Measurements from ENCODE around the gene MITF. TPM values are rescaled to one million over a fixed set of nuclear protein-coding genes. Genes with fewer than 3 reads are reported as not detected.

Gene MITF
- total RNA-seq, 2 donors from 2014 or later = 0.32 to 0.46 TPM

DNA sequence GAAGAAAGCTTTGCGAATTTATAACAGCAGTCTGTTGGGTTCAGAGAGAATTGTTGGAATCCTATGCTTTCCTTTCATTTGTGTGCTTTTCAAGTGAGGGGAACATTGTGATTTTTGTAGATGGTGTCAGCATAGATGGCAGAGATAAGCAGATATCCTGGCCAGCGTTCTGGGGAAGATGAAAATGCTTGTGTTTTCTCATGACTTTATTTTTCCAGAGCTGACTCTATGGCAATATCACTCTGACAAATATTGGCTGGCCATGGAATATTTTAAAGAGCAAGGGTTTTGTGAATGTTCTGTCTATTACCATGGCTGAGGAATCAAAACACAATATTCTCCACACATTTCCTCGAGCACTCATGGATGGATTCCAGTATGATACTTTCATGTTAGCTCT, 108.8 kb downstream of the MITF start:
- Mint-ChIP-seq H3K9me3 (no peaks in the 10 kb centered on the region), H3K36me3 (ENCODE audit: insufficient read depth in 2 of 2) (no peaks in the 10 kb centered on the region), H3K4me3 (no peak overlapping the region), H3K4me1 (ENCODE audit: low read depth) (no peaks in the 10 kb centered on the region), H3K27ac (no peak overlapping the region), H3K27me3 (ENCODE audit: low read depth) (no peaks in the 10 kb centered on the region)
- DNase-seq (no peak), ATAC-seq (replicated peaks in 1 of 2) (no peak)

DNA sequence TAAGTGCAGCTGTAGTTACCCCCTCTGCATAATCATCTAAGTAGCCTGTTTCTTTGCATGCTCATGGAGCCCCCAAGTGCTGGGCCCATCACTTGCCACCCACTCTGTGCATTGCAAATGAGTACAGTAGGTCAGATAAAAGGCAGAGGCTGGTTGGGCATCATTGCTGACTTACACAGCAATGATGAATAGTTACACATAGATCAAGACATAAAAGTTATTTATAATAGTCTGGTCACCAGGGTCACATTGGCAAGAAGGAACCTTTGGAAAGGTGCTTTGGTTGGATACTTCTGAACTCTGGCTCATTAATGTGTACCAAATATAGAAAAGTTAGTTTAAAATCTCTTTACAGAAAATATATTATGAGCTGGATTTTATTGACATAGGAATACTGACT, 111.6 kb downstream of the MITF start:
- no peaks in the 10 kb centered on the region for H3K4me1 Mint-ChIP-seq (ENCODE audit: low read depth)
- H3K36me3 Mint-ChIP-seq (ENCODE audit: insufficient read depth in 2 of 2) = no peaks in the 10 kb centered on the region
- no peaks in the 10 kb centered on the region for H3K9me3 Mint-ChIP-seq
- no peak overlapping the region for H3K4me3 Mint-ChIP-seq
- no peak for ATAC-seq (replicated peaks in 1 of 2)
- H3K27ac Mint-ChIP-seq = no peak overlapping the region
- H3K27me3 Mint-ChIP-seq (ENCODE audit: low read depth) = no peaks in the 10 kb centered on the region
- no peak for DNase-seq

DNA sequence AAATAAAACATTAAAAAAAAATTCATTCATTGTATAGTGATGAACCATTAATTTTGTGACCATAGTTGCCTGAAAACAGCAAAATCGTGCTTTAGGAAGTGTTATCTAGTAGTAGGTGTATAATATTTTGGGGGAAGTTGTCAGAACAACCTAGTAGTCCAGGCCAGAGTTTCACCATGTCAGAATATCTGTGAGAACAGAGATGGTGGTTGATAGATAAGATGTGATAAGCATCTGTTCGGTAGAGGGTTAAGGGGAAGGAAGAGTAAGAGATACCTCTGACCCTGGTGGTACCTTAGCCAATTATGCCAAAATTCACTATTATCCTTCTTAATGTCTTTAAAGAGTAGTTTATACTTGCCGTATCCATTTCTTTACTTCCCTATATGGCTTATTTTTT, 113.8 kb downstream of the MITF start:
- Mint-ChIP-seq H3K4me3 (no peak overlapping the region), H3K27me3 (ENCODE audit: low read depth) (no peaks in the 10 kb centered on the region), H3K9me3 (no peaks in the 10 kb centered on the region), H3K27ac (no peak overlapping the region), H3K36me3 (ENCODE audit: insufficient read depth in 2 of 2) (no peaks in the 10 kb centered on the region), H3K4me1 (ENCODE audit: low read depth) (no peaks in the 10 kb centered on the region)
- no peak for ATAC-seq (replicated peaks in 1 of 2)
- no peak for DNase-seq

DNA sequence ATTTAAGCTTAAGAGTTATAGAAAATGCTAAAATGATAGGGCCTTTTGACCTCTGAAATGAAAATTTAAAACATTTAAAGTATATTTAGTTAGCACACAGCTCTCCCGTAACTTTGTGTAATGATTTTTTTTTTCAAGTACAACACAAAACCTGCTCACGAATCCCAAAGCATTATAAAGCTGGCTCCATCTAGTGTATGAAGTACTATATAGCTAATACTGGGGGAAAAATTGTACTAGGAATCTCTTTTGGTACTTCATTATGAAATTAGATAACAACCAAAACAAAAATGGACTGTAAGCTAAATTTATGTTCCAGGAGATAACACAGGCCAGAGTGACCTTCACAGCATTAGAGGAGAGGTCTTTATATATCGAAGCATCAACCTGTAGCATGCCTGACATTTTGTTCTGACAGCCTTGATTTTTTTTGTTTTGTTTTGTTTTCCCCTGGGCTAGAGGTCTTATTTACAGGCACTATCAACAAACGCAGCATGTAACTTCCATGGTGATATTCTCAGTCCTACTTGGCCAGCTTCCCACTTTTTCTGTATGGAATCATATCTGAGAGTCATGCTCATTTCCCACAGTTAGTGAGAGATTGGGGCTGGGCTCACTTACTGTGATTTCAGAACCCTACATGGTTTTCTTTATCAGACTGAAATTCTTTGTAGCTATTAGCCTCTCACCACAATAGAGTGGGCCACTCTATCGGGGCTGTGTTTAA, 116.3 kb downstream of the MITF start:
- Mint-ChIP-seq H3K4me3 (no peak overlapping the region), H3K27me3 (ENCODE audit: low read depth) (no peaks in the 10 kb centered on the region), H3K9me3 (no peaks in the 10 kb centered on the region), H3K36me3 (ENCODE audit: insufficient read depth in 2 of 2) (no peaks in the 10 kb centered on the region), H3K4me1 (ENCODE audit: low read depth) (no peaks in the 10 kb centered on the region), H3K27ac (no peak overlapping the region)
- ATAC-seq (replicated peaks in 1 of 2) (no peak), DNase-seq (no peak)

DNA sequence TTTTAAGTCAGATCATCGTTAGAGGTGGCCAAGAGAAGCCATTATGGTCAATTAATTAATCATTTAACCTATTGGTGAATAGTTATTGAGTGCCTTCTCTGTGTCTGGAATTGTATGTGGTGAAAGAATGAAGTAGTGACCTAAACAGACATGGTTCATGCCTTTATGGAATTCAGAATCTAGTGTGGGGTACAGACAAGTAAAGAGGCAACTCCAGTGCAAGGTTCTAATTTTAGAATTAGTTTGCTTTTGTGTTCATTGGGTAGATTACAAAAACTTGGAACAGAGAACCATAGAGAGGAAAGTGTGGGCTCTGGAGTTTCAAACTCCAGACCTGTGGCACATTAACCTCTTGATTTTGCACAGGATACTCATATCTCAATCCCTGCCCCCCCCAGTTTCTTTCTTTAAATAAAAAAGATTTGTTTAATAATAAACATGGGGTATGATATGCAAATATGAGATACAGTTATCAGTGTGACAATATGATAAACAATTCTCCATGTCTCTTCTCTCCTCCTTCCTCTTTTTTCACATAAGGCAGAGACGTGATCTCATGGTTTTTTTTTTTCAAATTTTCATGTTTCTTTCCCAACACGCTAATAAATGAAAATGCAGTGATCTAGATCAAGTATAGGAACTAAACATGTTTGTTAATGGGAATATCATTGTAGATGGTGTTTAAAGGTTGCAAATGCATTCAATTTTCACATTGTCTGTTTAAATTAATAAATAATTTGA, 117.9 kb downstream of the MITF start:
- H3K4me3 Mint-ChIP-seq = no peak overlapping the region
- DNase-seq (no peak), ATAC-seq (replicated peaks in 1 of 2) (no peak)
- no peaks in the 10 kb centered on the region for H3K4me1 Mint-ChIP-seq (ENCODE audit: low read depth)
- no peaks in the 10 kb centered on the region for H3K27me3 Mint-ChIP-seq (ENCODE audit: low read depth)
- no peaks in the 10 kb centered on the region for H3K9me3 Mint-ChIP-seq
- no peaks in the 10 kb centered on the region for H3K36me3 Mint-ChIP-seq (ENCODE audit: insufficient read depth in 2 of 2)
- no peak overlapping the region for H3K27ac Mint-ChIP-seq

DNA sequence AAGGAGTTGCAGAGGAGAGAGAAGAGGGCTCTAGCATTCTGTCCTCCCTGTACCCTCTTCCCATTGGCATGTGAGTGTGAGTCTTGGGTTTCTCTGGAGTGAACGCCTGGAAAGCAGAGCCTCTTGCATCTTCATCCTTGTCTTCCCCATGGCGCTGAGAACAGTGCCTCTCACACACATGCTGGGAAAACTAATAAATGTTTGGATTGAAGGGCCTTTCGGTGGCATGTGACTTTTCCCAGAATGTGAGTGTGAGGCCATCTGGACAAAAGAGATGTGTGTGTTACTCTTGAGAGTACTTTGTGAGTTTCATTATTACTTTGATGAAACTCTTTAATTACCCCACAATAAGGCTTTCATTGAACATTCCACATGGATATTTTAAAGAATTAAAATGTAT, 122.3 kb downstream of the MITF start:
- no peaks in the 10 kb centered on the region for H3K4me1 Mint-ChIP-seq (ENCODE audit: low read depth)
- no peak overlapping the region for H3K4me3 Mint-ChIP-seq
- no peak for DNase-seq
- H3K36me3 Mint-ChIP-seq (ENCODE audit: insufficient read depth in 2 of 2) = no peaks in the 10 kb centered on the region
- no peaks in the 10 kb centered on the region for H3K9me3 Mint-ChIP-seq
- no peaks in the 10 kb centered on the region for H3K27me3 Mint-ChIP-seq (ENCODE audit: low read depth)
- no peak for ATAC-seq (replicated peaks in 1 of 2)
- no peak overlapping the region for H3K27ac Mint-ChIP-seq

DNA sequence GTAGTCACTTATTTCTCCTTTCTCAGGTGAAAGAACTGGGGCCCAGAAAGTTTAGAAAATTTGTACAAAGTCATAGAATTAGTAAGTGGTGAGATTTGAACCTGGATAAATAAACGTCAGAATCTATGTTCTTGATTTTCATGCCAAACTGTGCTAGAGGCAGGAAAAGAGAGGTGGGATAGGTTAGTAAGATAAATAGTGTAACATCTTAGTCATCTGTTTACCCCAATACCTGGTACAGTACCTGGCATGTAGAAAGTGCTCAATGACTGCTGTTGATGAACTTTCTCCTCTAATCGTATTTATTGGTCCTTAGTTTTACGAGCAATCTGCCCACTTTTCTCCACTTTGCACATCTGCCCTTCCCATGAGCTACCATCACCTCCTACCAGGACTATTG, 124.9 kb downstream of the MITF start:
- H3K9me3 Mint-ChIP-seq = no peaks in the 10 kb centered on the region
- no peaks in the 10 kb centered on the region for H3K4me1 Mint-ChIP-seq (ENCODE audit: low read depth)
- H3K27me3 Mint-ChIP-seq (ENCODE audit: low read depth) = no peaks in the 10 kb centered on the region

DNA sequence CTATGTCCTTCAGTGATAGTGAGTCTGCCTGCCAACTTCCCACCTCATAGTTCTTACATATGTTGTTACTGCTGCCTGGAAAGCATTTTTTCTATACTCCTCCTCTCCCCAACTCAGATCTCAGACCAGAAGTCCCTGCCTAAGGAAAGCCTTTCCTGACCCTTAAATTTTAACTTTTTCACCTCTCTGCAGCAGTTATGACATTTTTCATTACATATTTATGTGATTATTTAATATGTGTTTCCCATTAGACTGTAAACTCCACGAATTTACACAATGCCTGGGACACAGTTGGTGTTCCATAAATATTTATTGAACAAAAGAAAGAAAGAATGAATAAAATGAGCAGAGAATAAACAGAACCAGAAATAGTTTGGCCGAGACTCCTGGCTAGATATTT, 125.5 kb downstream of the MITF start:
- Mint-ChIP-seq H3K27ac (no peak overlapping the region), H3K9me3 (no peaks in the 10 kb centered on the region)

More for the DNA sequence above, 124.9 kb downstream of the MITF start:
- no peak for ATAC-seq (replicated peaks in 1 of 2)
- Mint-ChIP-seq H3K36me3 (ENCODE audit: insufficient read depth in 2 of 2) (no peaks in the 10 kb centered on the region), H3K27ac (no peak overlapping the region), H3K4me3 (no peak overlapping the region)
- no peak for DNase-seq

DNA sequence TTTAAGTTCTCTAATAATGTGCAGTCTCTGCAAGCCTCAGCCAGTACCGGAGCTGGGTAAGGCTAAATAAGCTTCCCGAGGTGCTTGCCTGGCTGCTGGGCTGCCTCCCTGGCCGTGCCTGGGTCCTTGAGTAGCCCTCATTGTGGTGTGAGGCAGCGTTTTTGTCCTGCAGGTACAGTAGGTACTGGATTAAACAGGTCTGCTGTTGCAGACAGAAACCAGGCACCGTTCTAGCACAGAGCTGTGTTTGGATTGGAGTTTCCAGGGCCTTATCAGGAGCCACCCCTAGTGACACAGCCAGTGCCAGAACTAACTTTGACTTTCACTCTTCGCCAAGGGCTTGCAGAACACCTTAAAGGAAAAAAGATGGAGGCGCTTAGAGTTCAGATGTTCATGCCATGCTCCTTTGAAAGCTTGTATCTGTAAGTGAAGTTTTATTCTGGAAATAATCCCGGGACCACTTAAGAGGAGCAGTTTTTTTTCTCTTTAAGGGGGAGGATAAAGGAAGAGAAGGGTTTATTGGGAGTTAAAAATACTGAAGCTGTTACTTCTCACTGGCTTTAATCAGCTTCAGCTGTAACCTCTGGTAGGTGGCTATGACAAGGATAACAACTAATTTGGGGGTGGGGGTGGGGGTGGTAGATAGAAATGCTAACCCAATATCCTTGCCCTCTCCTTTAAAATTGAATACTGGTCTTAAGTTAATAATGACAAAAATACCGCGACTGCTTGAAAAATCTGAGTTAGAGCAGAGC, 126.8 kb downstream of the MITF start:
- Mint-ChIP-seq H3K36me3 (ENCODE audit: insufficient read depth in 2 of 2) (no peaks in the 10 kb centered on the region), H3K4me1 (ENCODE audit: low read depth) (no peaks in the 10 kb centered on the region), H3K27ac (no peak overlapping the region), H3K9me3 (no peaks in the 10 kb centered on the region), H3K27me3 (ENCODE audit: low read depth) (no peaks in the 10 kb centered on the region), H3K4me3 (no peak overlapping the region)
- ATAC-seq (replicated peaks in 1 of 2) = no peak
- no peak for DNase-seq

More for the DNA sequence above, 125.5 kb downstream of the MITF start:
- ATAC-seq (replicated peaks in 1 of 2) = no peak
- Mint-ChIP-seq H3K4me1 (ENCODE audit: low read depth) (no peaks in the 10 kb centered on the region), H3K4me3 (no peak overlapping the region), H3K36me3 (ENCODE audit: insufficient read depth in 2 of 2) (no peaks in the 10 kb centered on the region), H3K27me3 (ENCODE audit: low read depth) (no peaks in the 10 kb centered on the region)
- DNase-seq = no peak

DNA sequence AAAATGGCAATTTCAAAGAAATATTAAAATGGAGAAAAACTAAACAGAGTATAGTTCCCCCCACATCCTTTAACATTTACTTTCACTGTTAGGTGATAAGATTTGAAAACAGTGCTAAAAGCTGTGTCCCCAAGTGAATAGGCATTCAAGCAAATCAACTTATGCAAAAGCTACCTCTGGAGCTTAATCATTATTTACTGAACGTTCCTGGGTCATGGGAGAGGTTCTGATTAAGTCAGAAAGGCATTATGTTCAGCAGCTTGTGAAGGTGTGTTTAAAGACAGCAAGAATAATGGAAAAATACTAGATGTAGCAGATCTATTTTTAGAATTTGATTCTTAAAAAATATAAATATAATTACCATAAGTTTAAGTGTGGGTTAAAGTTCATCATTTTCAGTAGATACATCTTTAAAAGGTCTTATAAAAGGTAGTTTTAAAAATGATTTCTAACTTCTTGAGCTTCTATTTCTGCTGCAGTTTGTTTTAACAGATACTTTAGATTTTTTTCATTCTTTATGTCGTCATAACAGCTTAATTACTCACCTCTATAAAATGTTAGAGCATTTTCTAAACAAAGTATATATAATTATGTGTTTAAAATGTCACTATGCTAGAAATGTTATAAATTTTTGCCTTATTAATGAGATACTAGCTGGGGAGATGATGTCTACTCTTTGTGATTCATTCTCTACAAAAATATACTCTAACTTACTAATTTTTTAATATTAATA, 127.9 kb downstream of the MITF start:
- DNase-seq (no peak), ATAC-seq (replicated peaks in 1 of 2) (no peak)
- Mint-ChIP-seq H3K36me3 (ENCODE audit: insufficient read depth in 2 of 2) (no peaks in the 10 kb centered on the region), H3K4me3 (no peak overlapping the region), H3K27ac (no peak overlapping the region), H3K27me3 (ENCODE audit: low read depth) (no peaks in the 10 kb centered on the region), H3K9me3 (no peaks in the 10 kb centered on the region), H3K4me1 (ENCODE audit: low read depth) (no peaks in the 10 kb centered on the region)

DNA sequence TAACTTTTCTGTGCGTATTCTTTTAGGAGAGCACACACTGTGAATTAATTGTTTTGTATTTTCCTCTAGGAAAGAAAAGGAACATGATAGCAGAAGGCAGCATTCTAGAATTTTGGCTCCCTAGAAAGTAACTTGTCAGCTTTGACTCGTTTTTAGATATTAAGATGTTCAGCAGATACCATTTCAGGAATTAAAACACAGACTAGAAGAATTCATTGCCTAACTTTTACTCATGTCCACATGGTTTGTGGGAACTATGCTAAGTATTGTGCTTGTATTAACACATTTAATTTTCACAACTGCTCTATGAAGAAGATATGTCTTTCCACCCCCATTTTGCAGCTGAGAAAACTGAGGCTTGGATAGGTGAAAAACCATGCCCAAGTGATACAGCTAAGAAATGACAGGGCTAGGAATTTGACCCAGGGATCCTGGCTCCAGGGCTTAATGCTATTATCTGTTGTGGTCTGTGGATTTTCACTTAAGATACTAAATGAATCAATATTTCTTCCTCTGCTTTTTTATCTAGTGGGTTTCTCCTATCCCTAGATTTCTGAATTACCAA, 128.8 kb downstream of the MITF start:
- no peaks in the 10 kb centered on the region for H3K36me3 Mint-ChIP-seq (ENCODE audit: insufficient read depth in 2 of 2)
- no peaks in the 10 kb centered on the region for H3K27me3 Mint-ChIP-seq (ENCODE audit: low read depth)
- no peaks in the 10 kb centered on the region for H3K9me3 Mint-ChIP-seq
- no peak overlapping the region for H3K27ac Mint-ChIP-seq
- no peaks in the 10 kb centered on the region for H3K4me1 Mint-ChIP-seq (ENCODE audit: low read depth)
- ATAC-seq (replicated peaks in 1 of 2) = no peak
- no peak for DNase-seq
- no peak overlapping the region for H3K4me3 Mint-ChIP-seq

DNA sequence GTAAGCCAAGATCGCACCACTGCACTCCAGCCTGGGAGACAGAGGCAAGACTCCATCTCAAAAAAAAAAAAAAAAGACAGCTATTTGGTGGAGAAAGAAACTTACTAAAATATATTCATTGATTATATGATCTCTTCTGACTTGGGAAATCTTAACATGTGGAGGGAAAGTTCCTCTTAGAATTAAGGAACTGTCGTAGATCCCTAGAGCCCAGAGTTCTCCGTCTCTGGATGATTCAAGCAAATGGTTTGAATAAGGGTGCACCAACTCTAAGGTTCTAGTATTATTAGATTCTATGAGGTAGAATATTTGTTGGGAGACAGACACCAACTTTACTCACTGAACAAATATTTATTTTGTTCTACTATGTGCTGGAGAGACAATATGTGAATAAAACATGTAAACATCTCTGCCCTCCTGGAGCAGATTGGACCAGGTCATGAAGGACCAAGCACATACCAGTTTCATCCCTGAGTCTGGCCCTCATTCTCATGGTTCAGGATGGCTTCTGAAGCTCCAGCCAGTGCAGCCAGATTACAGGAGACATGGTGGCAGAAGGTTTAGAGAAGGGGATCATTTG, 129.7 kb downstream of the MITF start:
- Mint-ChIP-seq H3K27me3 (ENCODE audit: low read depth) (no peaks in the 10 kb centered on the region), H3K4me1 (ENCODE audit: low read depth) (no peaks in the 10 kb centered on the region), H3K9me3 (no peaks in the 10 kb centered on the region), H3K27ac (no peak overlapping the region), H3K4me3 (no peak overlapping the region), H3K36me3 (ENCODE audit: insufficient read depth in 2 of 2) (no peaks in the 10 kb centered on the region)
- ATAC-seq (replicated peaks in 1 of 2) = no peak
- no peak for DNase-seq
